NCI-H345 treated with DMSO at 0.1 percent for 48 hours (cell line): ENCODE data around the gene NOM1.
A peak's percentile ranks its signal among the peaks of the same experiment; 100 is the strongest.
"Not testable (repeated sequence)": the region's sequence is repeated elsewhere in the genome, so short reads cannot be mapped to it uniquely, and the experiment has no call there.

ENCODE experiments used
- DNase-seq: peaks from one replicate; lab custom pipeline; 2025; ENCODE audit not compliant: unreplicated experiment; lab: John Stamatoyannopoulos, UW

The NOM1 gene, protein sequence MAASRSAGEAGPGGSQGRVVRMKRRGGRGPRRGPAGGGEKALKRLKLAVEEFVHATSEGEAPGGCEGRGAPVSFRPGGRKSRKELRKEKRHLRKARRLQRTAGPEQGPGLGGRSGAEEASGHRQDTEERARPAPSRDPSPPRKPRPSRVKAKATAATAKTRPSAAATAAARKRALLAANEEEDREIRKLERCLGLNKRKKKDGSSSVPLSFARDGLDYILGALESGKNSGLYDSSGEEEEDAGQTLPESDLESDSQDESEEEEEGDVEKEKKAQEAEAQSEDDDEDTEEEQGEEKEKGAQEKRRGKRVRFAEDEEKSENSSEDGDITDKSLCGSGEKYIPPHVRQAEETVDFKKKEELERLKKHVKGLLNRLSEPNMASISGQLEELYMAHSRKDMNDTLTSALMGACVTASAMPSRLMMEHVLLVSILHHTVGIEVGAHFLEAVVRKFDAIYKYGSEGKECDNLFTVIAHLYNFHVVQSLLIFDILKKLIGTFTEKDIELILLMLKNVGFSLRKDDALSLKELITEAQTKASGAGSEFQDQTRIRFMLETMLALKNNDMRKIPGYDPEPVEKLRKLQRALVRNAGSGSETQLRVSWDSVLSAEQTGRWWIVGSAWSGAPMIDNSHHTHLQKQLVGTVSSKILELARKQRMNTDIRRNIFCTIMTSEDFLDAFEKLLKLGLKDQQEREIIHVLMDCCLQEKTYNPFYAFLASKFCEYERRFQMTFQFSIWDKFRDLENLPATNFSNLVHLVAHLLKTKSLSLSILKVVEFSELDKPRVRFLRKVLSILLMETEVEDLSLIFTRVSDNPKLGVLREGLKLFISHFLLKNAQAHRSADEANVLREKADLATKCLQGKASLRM

DNA sequence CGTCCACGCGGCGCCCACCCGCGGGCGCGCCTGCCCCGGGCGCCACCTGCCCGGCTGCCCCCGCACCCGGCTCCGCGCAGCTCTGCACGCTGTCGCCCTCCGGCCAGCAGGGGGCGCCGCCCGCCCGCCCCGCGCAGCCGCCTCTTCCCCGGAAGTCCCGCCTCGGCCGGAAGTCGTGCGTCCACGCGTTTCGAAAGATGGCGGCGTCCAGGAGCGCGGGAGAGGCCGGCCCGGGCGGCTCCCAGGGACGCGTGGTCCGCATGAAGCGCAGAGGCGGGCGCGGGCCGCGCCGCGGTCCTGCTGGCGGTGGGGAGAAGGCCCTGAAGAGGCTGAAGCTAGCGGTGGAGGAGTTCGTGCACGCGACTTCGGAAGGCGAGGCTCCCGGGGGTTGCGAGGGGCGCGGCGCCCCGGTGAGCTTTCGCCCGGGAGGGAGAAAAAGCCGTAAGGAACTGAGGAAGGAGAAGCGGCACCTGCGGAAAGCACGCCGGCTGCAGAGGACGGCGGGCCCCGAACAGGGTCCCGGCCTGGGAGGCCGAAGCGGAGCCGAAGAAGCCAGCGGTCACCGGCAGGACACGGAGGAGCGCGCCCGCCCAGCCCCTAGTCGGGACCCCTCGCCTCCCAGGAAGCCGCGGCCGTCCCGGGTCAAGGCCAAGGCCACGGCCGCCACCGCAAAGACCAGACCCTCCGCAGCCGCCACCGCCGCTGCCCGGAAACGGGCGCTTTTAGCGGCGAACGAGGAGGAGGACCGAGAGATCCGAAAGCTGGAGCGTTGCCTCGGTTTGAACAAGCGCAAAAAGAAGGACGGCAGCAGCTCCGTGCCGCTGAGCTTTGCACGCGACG, at the start of gene NOM1:
TSS of gene NOM1 (plus strand) at position 172 of the 840 bp plus-strand sequence. CDS start at position 198, 26 bp downstream.
- DNase-seq = peak; percentile 68

DNA sequence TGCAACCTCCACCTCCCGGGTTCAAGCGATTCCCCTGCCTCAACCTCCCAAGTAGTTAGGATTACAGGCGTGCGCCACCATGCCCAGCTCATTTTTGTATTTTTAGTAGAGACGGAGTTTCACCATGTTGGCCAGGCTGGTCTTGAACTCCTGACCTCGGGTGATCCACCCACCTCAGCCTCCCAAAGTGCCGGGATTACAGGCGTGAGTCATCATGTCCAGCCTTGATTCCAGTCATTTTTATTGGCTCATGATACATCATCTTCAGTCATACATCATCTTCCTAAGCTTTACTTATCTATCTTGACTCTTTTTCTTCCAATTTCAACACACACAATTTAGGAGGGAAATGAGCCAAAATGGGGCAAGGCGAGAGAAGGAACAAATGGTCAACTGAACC, 49.4 kb upstream of the NOM1 start:
- not testable (repeated sequence) for DNase-seq

GRCh38 chr7:156903232-156903909, 46.1 kb upstream of the NOM1 start:
- DNase-seq = no peak

DNA sequence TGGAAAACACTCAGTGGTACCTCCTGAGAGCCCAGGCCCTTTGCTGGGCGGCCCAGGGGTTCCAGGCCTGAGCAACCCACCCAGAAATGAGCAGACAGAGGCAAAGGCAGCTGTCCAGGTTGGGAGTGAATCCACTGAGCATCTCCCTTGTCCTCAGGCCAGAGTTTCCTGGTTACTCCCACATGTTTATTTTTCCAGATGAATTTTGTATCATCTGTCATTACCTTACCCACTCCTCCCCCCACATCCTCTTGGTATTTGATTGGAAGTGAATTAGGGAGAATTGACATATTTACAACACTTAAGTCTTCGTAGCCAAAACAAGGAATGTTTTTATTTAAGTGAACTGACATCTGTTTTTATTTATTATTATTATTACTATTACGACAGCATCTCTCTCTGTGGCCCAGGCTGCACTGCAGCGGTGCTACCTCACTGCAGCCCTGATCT, 43.3 kb upstream of the NOM1 start:
- DNase-seq = no peak

- no peak for DNase-seq
These were observed 41.9 kb upstream of the NOM1 start for GRCh38 chr7:156907656-156908055.

GRCh38 chr7:156909574-156910252, 39.8 kb upstream of the NOM1 start:
- DNase-seq = not testable (repeated sequence)

GRCh38 chr7:156918635-156919034, 30.9 kb upstream of the NOM1 start:
- no peak for DNase-seq

- DNase-seq = no peak
These were observed 30.3 kb upstream of the NOM1 start for GRCh38 chr7:156919132-156919713.

DNA sequence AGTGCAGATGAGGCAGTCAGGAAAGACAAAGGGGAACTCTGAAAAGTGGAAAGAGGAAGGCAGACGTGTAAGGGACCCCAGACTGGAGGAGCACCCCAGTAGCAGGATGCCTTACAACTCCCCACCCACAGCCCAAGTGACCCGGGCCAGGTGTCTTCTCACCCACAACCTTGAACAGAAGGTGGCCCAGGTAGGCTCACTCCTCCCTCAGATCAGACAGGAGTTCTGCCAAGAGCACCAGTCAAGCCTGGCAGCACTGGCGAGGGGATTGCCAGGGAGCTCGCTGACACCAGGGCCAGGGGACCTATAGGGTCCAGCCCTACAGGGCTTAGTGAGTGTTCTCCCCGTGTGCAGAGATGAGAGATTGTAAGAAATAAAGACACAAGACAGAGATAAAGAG, 29.4 kb upstream of the NOM1 start:
- DNase-seq = no peak

DNA sequence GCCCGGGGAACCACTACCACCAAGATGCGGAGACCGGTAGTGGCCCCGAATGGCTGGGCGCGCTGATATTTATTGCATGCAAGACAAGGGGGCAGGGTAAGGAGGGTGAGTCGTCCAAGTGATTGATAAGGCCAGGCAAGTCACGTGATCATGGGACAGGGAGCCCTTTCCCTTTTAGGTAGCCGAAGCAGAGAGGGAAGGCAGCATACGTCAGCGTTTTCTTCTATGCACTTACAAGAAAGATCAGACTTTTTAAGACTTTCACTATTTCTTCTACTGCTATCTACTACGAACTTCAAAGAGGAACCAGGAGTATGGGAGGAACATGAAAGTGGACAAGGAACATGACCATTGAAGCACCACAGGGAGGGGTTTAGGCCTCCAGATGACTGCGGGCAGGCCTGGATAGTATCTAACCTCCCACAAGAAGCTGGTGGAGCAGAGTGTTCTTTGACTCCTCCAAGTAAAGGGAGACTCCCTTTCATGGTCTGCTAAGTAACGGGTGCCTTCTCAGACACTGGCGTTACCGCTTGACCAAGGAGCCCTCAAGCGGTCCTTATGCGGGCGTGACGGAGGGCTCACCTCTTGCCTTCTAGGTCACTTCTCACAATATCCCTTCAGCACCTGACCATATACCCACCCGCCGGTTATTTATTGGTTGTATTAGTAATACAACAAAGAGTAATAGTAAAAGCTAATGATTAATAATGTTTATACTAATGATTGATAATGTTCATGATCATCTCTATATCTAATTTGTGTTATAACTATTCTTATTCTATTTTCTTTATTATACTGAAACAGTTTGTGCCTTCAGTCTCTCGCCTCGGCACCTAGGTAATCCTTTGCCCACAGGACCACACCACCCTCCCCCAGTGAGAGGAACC, 28.8 kb upstream of the NOM1 start:
- not testable (repeated sequence) for DNase-seq

GRCh38 chr7:156922304-156922703, 27.2 kb upstream of the NOM1 start:
- DNase-seq = not testable (repeated sequence)

GRCh38 chr7:156925821-156926220, 23.7 kb upstream of the NOM1 start:
- not testable (repeated sequence) for DNase-seq

GRCh38 chr7:156927571-156928405, 21.7 kb upstream of the NOM1 start:
- DNase-seq = no peak

GRCh38 chr7:156928406-156928747, 21.1 kb upstream of the NOM1 start:
- no peak for DNase-seq

GRCh38 chr7:156929789-156930539, 19.5 kb upstream of the NOM1 start:
- DNase-seq = no peak

DNA sequence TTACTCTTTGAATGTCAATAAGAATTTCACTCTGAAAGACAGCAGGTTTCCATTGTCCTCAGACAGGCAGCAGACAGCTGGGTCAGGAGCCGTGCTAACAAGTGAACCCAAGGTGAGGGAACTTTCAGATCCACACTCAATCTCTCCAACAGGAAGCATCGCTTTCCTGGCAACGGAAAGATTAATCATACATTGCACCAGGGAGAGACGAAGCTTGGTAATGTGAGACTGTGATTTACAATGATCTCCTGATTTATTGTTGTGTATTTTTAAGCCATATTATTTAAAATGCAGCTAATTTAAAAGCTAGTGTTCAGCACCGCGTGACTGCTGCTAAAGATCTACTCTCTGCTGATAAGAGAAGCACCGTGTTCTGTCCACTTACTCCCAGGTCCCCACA, 17.5 kb upstream of the NOM1 start:
- no peak for DNase-seq

- no peak for DNase-seq
These were observed 14.3 kb upstream of the NOM1 start for GRCh38 chr7:156935250-156935649.
